H9 (cell line): ENCODE measurements around the gene DAB2IP. TPM values are rescaled to one million over a fixed set of nuclear protein-coding genes. Genes with fewer than 3 reads are reported as not detected.

ENCODE experiments used
- DNase-seq: peaks from one replicate; pipeline ENCODE4 v3.0.0-alpha.2; 2017
- H2AFZ ChIP-seq: one replicate; pipeline ENCODE4 v1.6.1; 2013; ENCODE audit warnings: mild to moderate bottlenecking, low read length, control low read depth, moderate library complexity
- H2AK5ac ChIP-seq: 2 replicates; pipeline ENCODE4 v1.6.1; 2013; ENCODE audit warnings: low read length, control low read depth, mixed read lengths; ENCODE audit not compliant: insufficient read length
- H2BK120ac ChIP-seq: one replicate; pipeline ENCODE4 v1.6.1; 2013; ENCODE audit warnings: low read depth, mild to moderate bottlenecking, low read length, control low read depth, inconsistent platforms; ENCODE audit not compliant: poor library complexity, severe bottlenecking
- H2BK12ac ChIP-seq: 2 replicates; pipeline ENCODE4 v1.6.1; 2013; ENCODE audit warnings: low read length, control low read depth, mixed read lengths, low read depth; ENCODE audit not compliant: insufficient read length
- H2BK15ac ChIP-seq: 2 replicates; pipeline ENCODE4 v1.6.1; 2013; ENCODE audit warnings: low read depth, low read length, control low read depth
- H2BK20ac ChIP-seq: one replicate; pipeline ENCODE4 v1.6.1; 2013; ENCODE audit warnings: low read depth, mild to moderate bottlenecking, low read length, control low read depth, inconsistent platforms; ENCODE audit not compliant: poor library complexity, severe bottlenecking
- H2BK5ac ChIP-seq: 2 replicates; pipeline ENCODE4 v1.6.1; 2013; ENCODE audit warnings: low read length, control low read depth, mixed read lengths; ENCODE audit not compliant: insufficient read length
- H3K14ac ChIP-seq: 2 replicates; pipeline ENCODE4 v1.6.1; 2013; ENCODE audit warnings: low read length, control low read depth; ENCODE audit not compliant: insufficient read depth
- H3K18ac ChIP-seq: 2 replicates; pipeline ENCODE4 v1.6.1; 2013; ENCODE audit warnings: low read depth, mild to moderate bottlenecking, mixed read lengths, low read length, control low read depth; ENCODE audit not compliant: insufficient read length
- H3K23ac ChIP-seq: 2 replicates; pipeline ENCODE4 v1.6.1; 2013; ENCODE audit warnings: low read length, control low read depth, mixed read lengths, low read depth; ENCODE audit not compliant: insufficient read length
- H3K23me2 ChIP-seq: 2 replicates; pipeline ENCODE4 v1.6.1; 2013; ENCODE audit warnings: low read depth, mild to moderate bottlenecking, mixed read lengths, low read length, control low read depth; ENCODE audit not compliant: insufficient read length, poor library complexity, severe bottlenecking
- H3K27ac ChIP-seq: 2 replicates; pipeline ENCODE4 v1.5.1; 2013; ENCODE audit warnings: low read length, control low read depth, mixed read lengths, low read depth; ENCODE audit not compliant: insufficient read length
- H3K27me3 ChIP-seq: 2 replicates; pipeline ENCODE4 v1.6.1; 2013; ENCODE audit warnings: low read length, control low read depth, inconsistent platforms; ENCODE audit not compliant: insufficient read depth
- H3K4ac ChIP-seq: 2 replicates; pipeline ENCODE4 v1.6.1; 2013; ENCODE audit warnings: low read depth, mild to moderate bottlenecking, control low read depth, inconsistent platforms, low read length, moderate library complexity
- H3K4me1 ChIP-seq: 2 replicates; pipeline ENCODE4 v1.6.1; 2013; ENCODE audit warnings: low read length, control low read depth, inconsistent platforms; ENCODE audit not compliant: insufficient read depth
- H3K4me2 ChIP-seq: 2 replicates; pipeline ENCODE4 v1.6.1; 2013; ENCODE audit warnings: low read length, control low read depth, mixed read lengths; ENCODE audit not compliant: insufficient read length, insufficient read depth
- H3K56ac ChIP-seq: 2 replicates; pipeline ENCODE4 v1.6.1; 2013; ENCODE audit warnings: low read depth, mild to moderate bottlenecking, mixed read lengths, low read length, control low read depth; ENCODE audit not compliant: insufficient read length
- H3K79me1 ChIP-seq: 2 replicates; pipeline ENCODE4 v1.6.1; 2013; ENCODE audit warnings: low read depth, mild to moderate bottlenecking, moderate library complexity, low read length, control low read depth, inconsistent platforms; ENCODE audit not compliant: insufficient read depth, poor library complexity, severe bottlenecking
- H3K79me2 ChIP-seq: 2 replicates; pipeline ENCODE4 v1.6.1; 2013; ENCODE audit warnings: low read length, control low read depth, inconsistent platforms; ENCODE audit not compliant: insufficient read depth
- H3K9ac ChIP-seq: 2 replicates; pipeline ENCODE4 v1.6.1; 2013; ENCODE audit warnings: low read length, control low read depth, mixed read lengths; ENCODE audit not compliant: insufficient read length; ENCODE audit errors: extremely low read depth
- H3K9me3 ChIP-seq: one replicate; pipeline ENCODE4 v1.6.1; 2013; ENCODE audit warnings: low read depth, low read length, inconsistent platforms; ENCODE audit not compliant: control insufficient read depth
- H3T11ph ChIP-seq: one replicate; pipeline ENCODE4 v1.6.1; 2013; ENCODE audit warnings: mild to moderate bottlenecking, low read length, control low read depth, inconsistent platforms
- H4K20me1 ChIP-seq: one replicate; pipeline ENCODE4 v1.6.1; 2013; ENCODE audit not compliant: control insufficient read depth, insufficient read length, insufficient read depth
- H4K5ac ChIP-seq: 2 replicates; pipeline ENCODE4 v1.6.1; 2013; ENCODE audit warnings: low read depth, mild to moderate bottlenecking, mixed read lengths, low read length, control low read depth; ENCODE audit not compliant: insufficient read length
- H4K8ac ChIP-seq: replicated peaks from 2 replicates; pipeline ENCODE4 v1.6.1; 2013; ENCODE audit warnings: low read length, control low read depth, mixed read lengths, low read depth; ENCODE audit not compliant: insufficient read length
- H4K91ac ChIP-seq: 2 replicates; pipeline ENCODE4 v1.6.1; 2013; ENCODE audit warnings: low read depth, mild to moderate bottlenecking, moderate library complexity, mixed read lengths, low read length, control low read depth; ENCODE audit not compliant: insufficient read length
- H3K27ac Mint-ChIP-seq, 3 experiments: 2 replicates in 2 of 3; 3 replicates in 1 of 3; pipeline ENCODE4 v1.8.0; 2020 to 2021; ENCODE audit warnings: mixed read lengths in 3 of 3, mild to moderate bottlenecking in 1 of 3, moderate library complexity in 1 of 3
- H3K27me3 Mint-ChIP-seq: 2 replicates; pipeline ENCODE4 v1.8.0; 2021; ENCODE audit warnings: low read depth, mild to moderate bottlenecking, moderate library complexity, mixed read lengths
- H3K36me3 Mint-ChIP-seq, 3 experiments: 2 replicates in 2 of 3; 3 replicates in 1 of 3; pipeline ENCODE4 v1.8.0; 2020 to 2021; ENCODE audit warnings: low read depth in 3 of 3, mixed read lengths in 3 of 3; ENCODE audit not compliant: insufficient read depth in 1 of 3
- H3K4me1 Mint-ChIP-seq, 2 experiments: 2 replicates each; pipeline ENCODE4 v1.8.0; 2020; ENCODE audit warnings: mixed read lengths in 2 of 2
- H3K4me3 Mint-ChIP-seq, 2 experiments: 2 replicates in 1 of 2; 3 replicates in 1 of 2; pipeline ENCODE4 v1.8.0; 2020 to 2021; ENCODE audit warnings: mild to moderate bottlenecking in 2 of 2, mixed read lengths in 2 of 2, moderate library complexity in 1 of 2
- H3K9me3 Mint-ChIP-seq, 2 experiments: 2 replicates in 1 of 2; 3 replicates in 1 of 2; pipeline ENCODE4 v1.8.0; 2020; ENCODE audit warnings: mild to moderate bottlenecking in 2 of 2, mixed read lengths in 2 of 2, moderate library complexity in 1 of 2
- CTCF ChIP-seq: fragments of 200-600 bp; sonication (generic); conservative IDR thresholded peaks from 3 replicates; pipeline ENCODE4 v1.8.0; 2021; ENCODE audit warnings: antibody characterized with exemption, mild to moderate bottlenecking
- WGBS: extraction: QIAGEN DNeasy Blood & Tissue Kit; methylation state at CpG from one replicate; pipeline ENCODE4 v1.1.7; 2013; ENCODE audit warnings: missing lambda C conversion rate, low lambda C conversion rate, mixed read lengths; ENCODE audit not compliant: insufficient read length; ENCODE audit errors: extremely low coverage; 5-methylcytosine and 5-hydroxymethylcytosine counted together
- total RNA-seq: library from RNA; stranded (reverse); gene quantifications from 2 replicates; pipeline ENCODE4 v1.2.1, GENCODE V29; 2021

The DAB2IP gene
- total RNA-seq, 1 experiment from 2014 or later = 22.6 TPM

- Histone ChIP-seq H2BK120ac (no peak overlapping the region), H3K23ac (no peak overlapping the region), H3K23me2 (peaks cover 10% of the 10 kb centered on the region), H3K14ac (peak overlapping the region; percentile 68; the same call in 1 of the 2 replicates), H2AFZ (no peak overlapping the region), H2BK20ac (no peak overlapping the region), H3K27ac (peak overlapping the region; percentile 63), H3K79me2 (no peaks in the 10 kb centered on the region), H3K4ac (no peak overlapping the region), H3K56ac (no peak overlapping the region), H3T11ph (no peak overlapping the region), H3K18ac (no peak overlapping the region), H3K4me1 (peaks cover 27% of the 10 kb centered on the region; the same call in 1 of the 2 replicates), H3K9me3 (no peaks in the 10 kb centered on the region), H4K91ac (no peak overlapping the region), H2BK5ac (no peak overlapping the region), H4K8ac (no peak overlapping the region), H3K4me2 (peak overlapping the region; percentile 97), H4K5ac (no peak overlapping the region), H2AK5ac (no peak overlapping the region), H2BK12ac (no peak overlapping the region), H2BK15ac (no peak overlapping the region), H3K9ac (peak overlapping the region; percentile 68), H3K79me1 (peaks cover 4% of the 10 kb centered on the region), H3K27me3 (no peaks in the 10 kb centered on the region), H4K20me1 (no peaks in the 10 kb centered on the region)
- H3K36me3 Mint-ChIP-seq = no peaks in the 10 kb centered on the region; a peak in 1 of 7 replicates
- H3K9me3 Mint-ChIP-seq = no peaks in the 10 kb centered on the region
- whole genome bisulfite sequencing = no CpG with 5 or more reads among the region's 13 CpGs
- TF ChIP-seq CTCF = no peak
- H3K27ac Mint-ChIP-seq = peak overlapping the region in 2 of 3 experiments; percentile 21 to 69; a peak in 2 of 7 replicates
- peak; percentile 92 for DNase-seq
- H3K4me1 Mint-ChIP-seq = peaks cover 79 to 84% of the 10 kb centered on the region in 2 experiments
- H3K4me3 Mint-ChIP-seq = peak overlapping the region; percentile 77 to 83
- H3K27me3 Mint-ChIP-seq = peaks cover 10% of the 10 kb centered on the region
Measured at GRCh38 chr9:121736934-121737462, 85.6 kb downstream of the DAB2IP start.
